ENCODE results near the gene CCDC194. TPM values are rescaled to one million over a fixed set of nuclear protein-coding genes. Genes with fewer than 3 reads are reported as not detected.

Gene CCDC194
- total and polyA plus RNA-seq, 2 of the 13 experiments (the other 11 are each of a cell fraction or from before 2014, with no cell fraction given), result 0.13 to 0.21 TPM

DNA sequence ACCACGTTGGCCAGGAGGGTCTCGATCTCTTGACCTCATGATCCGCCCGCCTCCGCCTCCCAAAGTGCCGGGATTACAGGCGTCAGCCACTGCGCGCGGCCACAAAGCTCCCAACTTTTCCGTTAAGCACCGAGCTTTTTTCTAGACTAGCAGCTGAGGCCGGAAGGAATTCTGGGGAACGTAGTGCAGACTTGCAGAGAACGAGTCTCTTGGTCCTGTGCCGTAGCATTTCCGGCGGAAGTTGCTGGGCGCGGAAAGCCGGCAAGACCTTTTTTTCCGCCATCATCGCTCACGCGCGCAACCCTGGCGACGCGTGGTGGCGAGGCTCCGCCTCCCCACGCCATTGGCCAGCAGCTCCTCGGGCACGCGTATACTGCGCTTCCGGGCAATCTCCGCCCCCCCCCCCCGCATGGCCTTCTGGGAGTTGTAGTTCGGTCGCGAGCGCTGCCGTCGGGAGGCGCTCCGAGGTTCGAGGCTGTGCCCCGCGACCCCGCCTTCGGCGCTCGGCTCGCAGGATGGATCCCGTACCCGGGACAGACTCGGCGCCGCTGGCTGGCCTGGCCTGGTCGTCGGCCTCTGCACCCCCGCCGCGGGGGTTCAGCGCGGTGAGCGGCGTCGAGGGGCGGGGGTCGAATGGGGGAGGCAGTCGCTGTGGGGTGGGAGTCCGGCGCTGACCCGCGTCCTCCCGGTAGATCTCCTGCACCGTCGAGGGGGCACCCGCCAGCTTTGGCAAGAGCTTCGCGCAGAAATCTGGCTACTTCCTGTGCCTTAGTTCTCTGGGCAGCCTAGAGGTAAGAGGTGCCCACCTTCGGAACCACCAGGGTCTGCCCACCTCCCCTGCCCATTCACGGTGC lies 25.9 kb upstream of the CCDC194 start, which contains the start of gene MVB12A (continued):
- TF ChIP-seq ZNF589 (CRISPR knock-in tag; conservative IDR thresholded peaks at IDR 0.05), result no peak
- peak; percentile 68; the same call in 1 of the 2 replicates for TF ChIP-seq ZNF773 (CRISPR knock-in tag; IDR thresholded peaks at IDR 0.05; ENCODE audit: borderline replicate concordance)
- TF ChIP-seq, protein P1, sequence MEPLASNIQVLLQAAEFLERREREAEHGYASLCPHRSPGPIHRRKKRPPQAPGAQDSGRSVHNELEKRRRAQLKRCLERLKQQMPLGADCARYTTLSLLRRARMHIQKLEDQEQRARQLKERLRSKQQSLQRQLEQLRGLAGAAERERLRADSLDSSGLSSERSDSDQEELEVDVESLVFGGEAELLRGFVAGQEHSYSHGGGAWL (CRISPR knock-in tag; IDR thresholded peaks at IDR 0.05), result peak; percentile 58; the same call in 1 of the 2 replicates
- TF ChIP-seq, protein P2, sequence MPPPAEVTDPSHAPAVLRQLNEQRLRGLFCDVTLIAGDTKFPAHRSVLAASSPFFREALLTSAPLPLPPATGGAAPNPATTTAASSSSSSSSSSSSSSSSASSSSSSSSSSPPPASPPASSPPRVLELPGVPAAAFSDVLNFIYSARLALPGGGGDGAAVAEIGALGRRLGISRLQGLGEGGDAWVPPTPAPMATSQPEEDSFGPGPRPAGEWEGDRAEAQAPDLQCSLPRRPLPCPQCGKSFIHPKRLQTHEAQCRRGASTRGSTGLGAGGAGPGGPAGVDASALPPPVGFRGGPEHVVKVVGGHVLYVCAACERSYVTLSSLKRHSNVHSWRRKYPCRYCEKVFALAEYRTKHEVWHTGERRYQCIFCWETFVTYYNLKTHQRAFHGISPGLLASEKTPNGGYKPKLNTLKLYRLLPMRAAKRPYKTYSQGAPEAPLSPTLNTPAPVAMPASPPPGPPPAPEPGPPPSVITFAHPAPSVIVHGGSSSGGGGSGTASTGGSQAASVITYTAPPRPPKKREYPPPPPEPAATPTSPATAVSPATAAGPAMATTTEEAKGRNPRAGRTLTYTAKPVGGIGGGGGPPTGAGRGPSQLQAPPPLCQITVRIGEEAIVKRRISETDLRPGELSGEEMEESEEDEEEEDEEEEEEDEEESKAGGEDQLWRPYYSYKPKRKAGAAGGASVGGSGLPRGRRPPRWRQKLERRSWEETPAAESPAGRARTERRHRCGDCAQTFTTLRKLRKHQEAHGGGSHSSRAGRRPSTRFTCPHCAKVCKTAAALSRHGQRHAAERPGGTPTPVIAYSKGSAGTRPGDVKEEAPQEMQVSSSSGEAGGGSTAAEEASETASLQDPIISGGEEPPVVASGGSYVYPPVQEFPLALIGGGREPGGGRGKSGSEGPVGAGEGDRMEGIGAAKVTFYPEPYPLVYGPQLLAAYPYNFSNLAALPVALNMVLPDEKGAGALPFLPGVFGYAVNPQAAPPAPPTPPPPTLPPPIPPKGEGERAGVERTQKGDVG (CRISPR knock-in tag; IDR thresholded peaks at IDR 0.05; ENCODE audit: borderline replicate concordance), result no peak
- peak; percentile 91 for TF ChIP-seq ELF3 (CRISPR knock-in tag; IDR thresholded peaks at IDR 0.05)
- no peak for TF ChIP-seq SOX6 (IDR thresholded peaks at IDR 0.05)
- TF ChIP-seq SOX6 (CRISPR knock-in tag; IDR thresholded peaks at IDR 0.05), result peak; percentile 43; the same call in 1 of the 2 replicates
- TF ChIP-seq ZNF431 (CRISPR knock-in tag; IDR thresholded peaks at IDR 0.05; ENCODE audit: borderline replicate concordance, low read depth), result no peak
- TF ChIP-seq ZNF766 (CRISPR knock-in tag; IDR thresholded peaks at IDR 0.05; ENCODE audit: borderline replicate concordance), result 0 out of 2 replicates have a peak, but pooled peaks have one; percentile 40
- TF ChIP-seq, protein P3, sequence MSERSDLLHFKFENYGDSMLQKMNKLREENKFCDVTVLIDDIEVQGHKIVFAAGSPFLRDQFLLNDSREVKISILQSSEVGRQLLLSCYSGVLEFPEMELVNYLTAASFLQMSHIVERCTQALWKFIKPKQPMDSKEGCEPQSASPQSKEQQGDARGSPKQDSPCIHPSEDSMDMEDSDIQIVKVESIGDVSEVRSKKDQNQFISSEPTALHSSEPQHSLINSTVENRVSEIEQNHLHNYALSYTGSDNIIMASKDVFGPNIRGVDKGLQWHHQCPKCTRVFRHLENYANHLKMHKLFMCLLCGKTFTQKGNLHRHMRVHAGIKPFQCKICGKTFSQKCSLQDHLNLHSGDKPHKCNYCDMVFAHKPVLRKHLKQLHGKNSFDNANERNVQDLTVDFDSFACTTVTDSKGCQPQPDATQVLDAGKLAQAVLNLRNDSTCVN (CRISPR knock-in tag; IDR thresholded peaks at IDR 0.05; ENCODE audit: borderline replicate concordance), result peak; percentile 95
- TF ChIP-seq, protein P4, sequence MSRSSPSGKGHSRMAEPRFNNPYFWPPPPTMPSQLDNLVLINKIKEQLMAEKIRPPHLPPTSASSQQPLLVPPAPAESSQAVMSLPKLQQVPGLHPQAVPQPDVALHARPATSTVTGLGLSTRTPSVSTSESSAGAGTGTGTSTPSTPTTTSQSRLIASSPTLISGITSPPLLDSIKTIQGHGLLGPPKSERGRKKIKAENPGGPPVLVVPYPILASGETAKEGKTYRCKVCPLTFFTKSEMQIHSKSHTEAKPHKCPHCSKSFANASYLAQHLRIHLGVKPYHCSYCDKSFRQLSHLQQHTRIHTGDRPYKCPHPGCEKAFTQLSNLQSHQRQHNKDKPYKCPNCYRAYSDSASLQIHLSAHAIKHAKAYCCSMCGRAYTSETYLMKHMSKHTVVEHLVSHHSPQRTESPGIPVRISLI (CRISPR knock-in tag; IDR thresholded peaks at IDR 0.05; ENCODE audit: borderline replicate concordance), result peak; percentile 96
- TF ChIP-seq EED (CRISPR knock-in tag; IDR thresholded peaks at IDR 0.05), result peak; percentile 35; the same call in 1 of the 2 replicates
- TF ChIP-seq, protein P5, sequence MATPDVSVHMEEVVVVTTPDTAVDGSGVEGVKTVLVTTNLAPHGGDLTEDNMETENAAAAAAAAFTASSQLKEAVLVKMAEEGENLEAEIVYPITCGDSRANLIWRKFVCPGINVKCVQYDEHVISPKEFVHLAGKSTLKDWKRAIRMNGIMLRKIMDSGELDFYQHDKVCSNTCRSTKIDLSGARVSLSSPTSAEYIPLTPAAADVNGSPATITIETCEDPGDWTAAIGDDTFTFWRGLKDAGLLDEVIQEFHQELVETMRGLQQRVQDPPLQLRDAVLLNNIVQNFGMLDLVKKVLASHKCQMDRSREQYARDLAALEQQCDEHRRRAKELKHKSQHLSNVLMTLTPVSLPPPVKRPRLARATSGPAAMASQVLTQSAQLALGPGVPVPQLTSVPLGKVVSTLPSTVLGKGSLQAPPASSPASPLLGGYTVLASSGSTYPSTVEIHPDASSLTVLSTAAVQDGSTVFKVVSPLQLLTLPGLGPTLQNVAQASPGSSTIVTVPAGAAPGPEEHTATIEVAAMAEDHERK (CRISPR knock-in tag; IDR thresholded peaks at IDR 0.05; ENCODE audit: low read depth), result peak; percentile 26; the same call in 1 of the 2 replicates
- TF ChIP-seq BHLHE40 (IDR thresholded peaks at IDR 0.05; ENCODE audit: low read length), result peak; percentile 92
- TF ChIP-seq, protein P6, sequence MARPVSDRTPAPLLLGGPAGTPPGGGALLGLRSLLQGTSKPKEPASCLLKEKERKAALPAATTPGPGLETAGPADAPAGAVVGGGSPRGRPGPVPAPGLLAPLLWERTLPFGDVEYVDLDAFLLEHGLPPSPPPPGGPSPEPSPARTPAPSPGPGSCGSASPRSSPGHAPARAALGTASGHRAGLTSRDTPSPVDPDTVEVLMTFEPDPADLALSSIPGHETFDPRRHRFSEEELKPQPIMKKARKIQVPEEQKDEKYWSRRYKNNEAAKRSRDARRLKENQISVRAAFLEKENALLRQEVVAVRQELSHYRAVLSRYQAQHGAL (CRISPR knock-in tag; IDR thresholded peaks at IDR 0.05; ENCODE audit: not compliant biosample characterization), result peak; percentile 41
- peak; percentile 73; the same call in 1 of the 2 replicates for TF ChIP-seq ADNP (CRISPR knock-in tag; IDR thresholded peaks at IDR 0.05)
- peak; percentile 81 for TF ChIP-seq SP4 (CRISPR knock-in tag; IDR thresholded peaks at IDR 0.05)
- no peak for TF ChIP-seq ZKSCAN8 (CRISPR knock-in tag; IDR thresholded peaks at IDR 0.05; ENCODE audit: borderline replicate concordance)
- no peak for TF ChIP-seq U2AF2 (IDR thresholded peaks at IDR 0.05; ENCODE audit: low read depth, low read length)
- no peak for TF ChIP-seq SMARCE1 (IDR thresholded peaks at IDR 0.05; ENCODE audit: borderline replicate concordance)
